NCI-H1417 treated with DMSO at 0.1 percent for 48 hours (cell line): Measurements from ENCODE around the gene MIAT.
"Not testable (repeated sequence)": the region's sequence is repeated elsewhere in the genome, so short reads cannot be mapped to it uniquely, and the experiment has no call there.

ENCODE experiments used
- DNase-seq: peaks from one replicate; lab custom pipeline; 2025; lab: John Stamatoyannopoulos, UW

MIAT gene

DNA sequence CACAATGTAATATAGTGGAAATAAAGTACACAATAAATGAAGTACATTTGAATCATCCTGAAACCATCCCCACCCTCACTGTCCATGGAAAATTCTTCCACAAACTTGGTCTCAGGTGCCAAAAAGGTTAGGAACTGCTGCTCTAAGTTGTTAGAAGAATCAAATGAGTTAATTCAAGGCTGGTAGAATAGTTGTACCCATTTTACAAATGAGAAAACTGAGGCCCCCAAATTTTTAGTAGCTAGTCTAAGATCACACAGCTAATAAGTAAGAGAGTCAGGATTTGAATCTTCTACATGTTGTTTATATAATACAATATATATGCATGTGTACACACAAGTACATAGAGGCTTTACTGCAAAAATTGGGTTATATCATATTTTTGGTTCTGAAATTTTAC, 43.1 kb downstream of the MIAT start:
- DNase-seq, result no peak

DNA sequence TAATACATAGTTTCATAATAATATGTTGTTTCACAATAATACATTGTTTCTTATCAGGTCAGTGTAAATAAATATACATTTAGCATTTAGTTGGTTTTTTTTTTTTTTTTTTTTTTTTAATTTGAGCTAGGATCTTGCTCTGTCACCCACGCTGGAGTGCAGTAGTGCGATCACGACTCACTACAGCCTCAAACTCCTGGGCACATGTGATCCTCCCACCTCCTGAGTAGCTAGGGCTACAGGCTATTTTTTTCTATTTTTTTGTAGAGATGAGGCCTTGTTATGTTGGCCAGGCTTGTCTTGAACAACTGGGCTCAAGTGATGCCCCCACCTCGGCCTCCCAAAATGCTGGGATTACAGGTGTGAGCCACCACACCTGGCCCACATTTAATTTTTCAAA, 43.5 kb downstream of the MIAT start:
- no peak for DNase-seq

DNA sequence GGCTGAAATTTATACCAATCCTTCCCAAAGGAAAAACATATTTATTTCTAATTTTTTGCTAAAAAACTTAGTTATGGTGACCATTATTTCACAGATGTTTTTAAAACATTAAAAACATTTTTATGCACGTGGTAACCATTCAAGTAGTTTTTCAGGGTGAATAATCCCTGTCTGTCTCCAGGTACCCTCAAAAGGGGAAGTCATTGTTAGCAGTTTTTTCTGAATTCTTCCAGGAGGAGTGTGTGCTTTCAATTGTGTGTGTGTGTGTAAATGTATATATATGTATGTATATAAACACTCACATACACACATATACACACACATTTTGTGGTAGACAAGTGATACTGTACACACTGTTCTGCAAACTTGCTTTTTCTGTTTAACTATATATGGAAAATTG, 43.9 kb downstream of the MIAT start:
- no peak for DNase-seq

DNA sequence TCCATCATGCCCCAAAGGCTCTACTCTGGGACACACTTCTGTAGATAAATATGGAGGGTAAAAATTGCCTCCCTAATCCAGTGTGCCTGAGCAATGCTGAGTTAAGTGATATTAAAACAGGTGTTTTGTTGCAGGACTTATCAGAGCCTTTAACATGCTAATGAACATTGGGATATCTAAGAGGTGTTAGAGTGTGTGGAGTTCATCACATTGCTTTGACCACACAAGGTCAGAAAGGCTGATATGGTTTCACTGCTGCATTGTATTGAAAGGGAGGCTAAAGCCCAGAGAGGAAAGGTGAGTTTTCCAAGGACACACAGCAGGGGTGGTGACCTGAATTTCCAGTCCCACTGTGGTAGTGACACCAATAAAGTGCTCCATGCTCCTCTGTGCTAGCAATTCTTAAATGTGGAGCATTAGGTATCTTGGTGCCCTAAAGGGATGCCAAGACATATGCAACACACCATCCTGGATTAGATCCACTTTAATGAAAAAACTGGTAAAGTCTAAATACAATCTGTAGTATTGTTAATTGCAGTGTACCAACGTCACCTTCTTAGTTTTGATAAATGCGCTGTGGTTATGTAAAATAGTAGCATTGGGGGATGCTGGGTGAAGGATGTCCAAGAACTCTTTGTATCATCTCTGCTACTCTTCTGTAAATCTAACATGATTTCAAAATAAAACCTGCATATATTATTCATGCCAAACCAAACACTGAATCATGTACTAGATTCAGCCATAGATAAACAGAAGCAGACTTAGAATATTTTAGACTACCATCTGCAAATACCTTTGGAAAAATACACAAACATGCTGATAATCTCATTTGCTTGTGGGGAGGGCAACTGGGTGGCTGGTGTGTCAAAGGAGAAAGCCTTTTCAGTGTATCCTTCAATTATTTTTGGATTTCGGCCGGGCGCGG, 45.8 kb downstream of the MIAT start:
- DNase-seq, result no peak

DNA sequence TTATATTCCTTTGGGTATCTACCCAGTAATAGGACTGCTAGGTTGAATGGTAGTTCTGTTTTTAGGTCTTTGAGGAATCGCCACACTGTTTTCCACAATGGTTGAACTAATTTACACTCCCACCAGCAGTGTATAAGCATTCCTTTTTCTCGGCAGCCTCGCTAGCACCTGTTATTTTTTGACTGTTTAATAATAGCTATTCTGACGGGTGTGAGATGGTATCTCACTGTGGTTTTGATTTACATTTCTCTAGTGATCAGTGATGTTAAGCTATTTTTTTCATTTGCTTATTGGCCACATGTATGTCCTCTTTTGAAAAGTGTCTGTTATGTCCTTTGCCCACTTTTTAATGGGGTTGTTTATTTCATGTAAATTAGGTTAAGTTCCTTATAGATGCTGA, 48.0 kb downstream of the MIAT start:
- DNase-seq, result not testable (repeated sequence)

DNA sequence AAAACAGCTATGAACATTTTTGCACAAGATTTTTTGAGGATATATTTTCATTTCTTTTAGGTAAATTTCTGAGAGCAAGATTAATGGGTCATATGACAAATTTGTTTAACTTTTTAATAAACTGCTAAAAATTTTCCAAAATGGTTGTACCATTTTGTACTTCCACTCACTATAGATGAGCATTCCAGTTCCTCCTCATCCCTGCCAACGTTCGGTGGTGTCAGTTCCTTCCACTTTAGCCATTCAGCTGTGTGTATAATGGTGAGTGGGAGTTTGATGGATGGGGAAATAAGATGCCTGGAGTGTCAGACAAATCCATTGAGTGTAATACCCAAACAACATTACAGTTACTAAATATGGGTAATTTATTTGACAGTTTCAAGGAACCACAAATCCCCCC, 49.7 kb downstream of the MIAT start:
- DNase-seq, result no peak

DNA sequence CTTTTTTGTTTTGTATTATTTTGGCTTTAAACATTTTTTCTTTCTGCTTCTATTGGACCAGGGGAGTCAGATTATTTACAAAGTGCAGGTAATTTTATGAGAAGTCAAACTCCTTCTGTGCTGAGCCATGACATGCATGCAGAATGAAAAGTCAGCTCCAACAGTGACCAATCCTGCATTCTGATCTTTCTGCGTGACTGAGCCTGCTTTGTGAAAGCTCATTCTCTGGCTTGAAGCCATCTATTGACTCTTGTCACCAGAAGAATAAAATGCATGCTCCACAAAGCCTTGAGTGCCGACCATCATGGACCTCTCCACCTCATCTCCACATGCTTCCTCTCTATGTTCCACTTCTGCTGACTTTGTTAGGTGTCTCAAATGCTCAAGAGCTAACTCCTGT, 50.2 kb downstream of the MIAT start:
- no peak for DNase-seq

DNA sequence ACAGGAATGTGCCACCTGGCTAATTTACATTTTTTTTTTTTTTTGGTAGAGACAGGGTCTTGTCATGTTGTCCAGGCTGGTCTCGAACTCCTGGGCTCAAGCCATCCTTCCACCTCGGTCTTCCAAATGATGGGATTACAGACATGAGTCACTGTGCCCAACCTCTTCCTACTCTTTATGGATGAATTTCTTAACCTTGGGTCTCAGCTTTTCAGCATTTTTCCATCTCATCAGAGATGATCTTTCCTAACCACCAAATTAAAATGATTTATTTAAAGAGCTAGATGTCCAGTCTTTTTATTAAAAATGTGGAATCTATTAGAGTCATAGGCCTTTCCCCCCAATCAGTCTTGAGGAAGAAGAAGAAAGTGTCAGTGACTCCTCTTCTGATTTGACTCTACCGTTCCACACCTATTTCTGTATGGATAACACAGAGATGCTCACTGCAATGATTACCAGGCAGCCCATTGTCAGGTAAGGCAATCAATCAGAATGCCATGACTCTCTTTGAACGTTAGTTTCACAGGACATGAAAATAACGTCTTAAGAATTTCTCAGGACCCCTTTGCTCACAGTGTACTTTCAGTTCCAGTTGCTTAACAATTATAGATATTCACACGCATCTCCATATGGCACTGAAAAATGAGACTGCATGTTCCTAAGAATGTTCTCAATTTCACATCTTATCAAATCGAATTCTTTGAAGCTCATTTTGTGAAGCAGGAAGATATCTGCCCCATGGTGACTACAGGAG, 51.0 kb downstream of the MIAT start:
- no peak for DNase-seq

DNA sequence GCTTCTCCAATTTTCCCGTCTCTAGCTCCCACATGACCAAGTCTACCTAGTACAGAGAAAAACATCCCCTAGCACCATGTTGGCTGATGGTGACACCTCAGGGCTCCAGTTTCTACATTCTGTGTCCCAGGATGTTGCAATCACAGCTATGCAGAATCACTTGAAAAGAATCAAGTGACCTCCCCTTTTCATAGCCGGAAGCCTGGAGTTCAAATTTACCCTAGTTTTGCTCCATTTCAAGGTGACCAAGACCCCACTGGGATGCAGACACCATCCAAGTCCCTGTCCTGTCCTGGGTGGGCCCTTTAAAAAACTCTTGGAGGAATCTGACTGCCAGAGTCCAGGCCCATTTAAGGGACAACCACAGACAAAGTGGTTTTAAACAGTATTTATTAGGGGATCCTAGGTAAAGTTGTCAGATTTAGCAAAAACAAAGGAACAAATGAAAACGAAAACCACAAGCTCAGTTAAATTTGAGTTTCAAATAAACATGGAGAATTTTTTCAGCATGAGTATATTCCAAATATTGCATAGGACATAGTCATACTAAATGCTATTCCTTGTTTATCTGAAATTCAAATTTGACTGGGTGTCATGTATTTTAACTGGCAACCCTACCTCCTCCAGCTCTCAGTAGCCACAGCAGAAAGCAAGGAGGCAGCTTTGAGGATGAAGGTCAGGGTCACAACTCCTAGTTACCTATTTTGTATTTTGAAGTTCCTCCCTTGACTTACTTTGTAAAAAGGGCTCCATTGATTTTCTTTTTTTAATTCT, 52.4 kb downstream of the MIAT start:
- DNase-seq, result no peak

DNA sequence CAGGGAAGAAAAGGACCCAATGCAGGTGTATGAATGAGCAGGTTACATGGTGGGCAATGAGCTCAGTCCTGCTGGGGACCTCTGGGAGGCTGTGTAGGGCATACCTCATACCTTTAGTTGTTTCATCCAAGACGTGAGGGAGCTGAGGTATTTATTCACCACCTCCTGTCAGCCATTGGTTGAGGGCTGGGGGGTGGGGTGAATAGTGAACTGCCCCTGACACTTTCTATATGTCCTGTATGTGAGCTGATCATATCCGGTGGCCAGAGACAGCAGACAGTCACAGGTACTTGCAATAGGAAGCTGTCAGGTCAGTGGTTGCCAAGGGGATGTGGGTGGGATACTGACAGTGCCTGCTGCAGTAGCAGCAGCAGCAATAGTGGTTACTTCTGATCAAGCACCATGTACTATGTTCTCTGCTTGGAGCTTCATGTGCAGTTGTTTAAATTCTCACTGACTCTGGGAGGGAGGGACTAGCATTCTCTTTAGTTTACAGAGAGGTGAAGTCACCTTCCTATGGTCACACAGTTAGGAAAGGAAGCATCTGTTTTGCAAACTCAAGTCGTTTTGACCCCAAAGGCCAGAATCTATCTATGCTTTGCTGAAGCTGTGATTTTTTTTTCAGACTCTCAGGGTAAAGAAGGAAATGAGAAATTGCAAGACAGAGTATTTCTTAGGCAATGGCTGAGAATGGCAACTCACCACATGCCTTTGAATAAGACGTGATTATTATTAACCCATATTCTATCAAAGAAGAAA, 54.0 kb downstream of the MIAT start:
- DNase-seq, result no peak

DNA sequence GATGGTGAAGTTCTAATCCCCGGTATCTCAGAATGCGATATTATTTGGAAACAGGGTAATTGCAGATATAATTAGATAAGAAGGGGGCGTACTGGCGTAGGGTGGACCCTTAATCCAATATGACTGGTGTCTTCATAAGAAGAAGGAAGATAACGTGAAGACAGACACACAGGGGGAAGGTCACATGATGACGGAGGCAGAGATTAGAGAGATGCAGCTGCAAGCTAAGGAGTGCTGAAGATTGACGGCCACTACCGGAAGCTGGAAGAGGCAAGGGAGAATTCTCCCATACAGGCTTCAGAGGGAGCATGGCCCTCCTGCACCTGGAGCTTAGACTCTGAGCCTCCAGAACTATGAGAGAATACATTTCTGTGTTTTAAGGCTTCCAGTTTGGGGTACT, 54.8 kb downstream of the MIAT start:
- DNase-seq, result no peak

DNA sequence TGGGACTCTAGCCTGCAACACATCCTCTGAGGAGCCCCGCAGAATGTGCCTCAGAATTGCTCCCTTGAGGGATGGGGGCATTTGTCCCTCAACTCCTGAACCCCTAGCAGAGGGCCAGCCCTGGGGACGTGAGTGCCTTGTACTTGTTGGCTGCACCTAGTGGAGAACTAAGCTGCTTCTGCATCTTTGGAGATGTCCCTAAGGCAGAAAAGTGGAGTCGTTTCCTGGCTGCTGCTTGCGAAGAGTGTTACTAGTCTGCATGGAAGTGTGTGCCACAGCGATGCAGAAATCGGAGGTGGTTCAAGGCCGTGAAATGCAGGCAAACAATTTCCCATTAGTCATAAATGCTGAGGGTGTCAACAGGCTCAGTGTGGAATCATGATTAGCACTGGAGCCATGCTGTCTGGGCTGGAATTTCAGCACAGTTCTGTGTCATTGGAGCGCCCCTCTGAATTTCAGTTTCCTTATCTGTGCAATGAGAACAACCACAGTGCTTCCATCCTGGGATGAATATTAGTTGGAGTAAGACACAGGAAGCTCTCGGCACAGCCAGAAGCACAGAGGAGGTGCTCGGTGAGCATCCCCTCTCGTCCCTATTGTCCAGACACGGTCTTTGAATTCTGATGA, 56.5 kb downstream of the MIAT start:
- no peak for DNase-seq

DNA sequence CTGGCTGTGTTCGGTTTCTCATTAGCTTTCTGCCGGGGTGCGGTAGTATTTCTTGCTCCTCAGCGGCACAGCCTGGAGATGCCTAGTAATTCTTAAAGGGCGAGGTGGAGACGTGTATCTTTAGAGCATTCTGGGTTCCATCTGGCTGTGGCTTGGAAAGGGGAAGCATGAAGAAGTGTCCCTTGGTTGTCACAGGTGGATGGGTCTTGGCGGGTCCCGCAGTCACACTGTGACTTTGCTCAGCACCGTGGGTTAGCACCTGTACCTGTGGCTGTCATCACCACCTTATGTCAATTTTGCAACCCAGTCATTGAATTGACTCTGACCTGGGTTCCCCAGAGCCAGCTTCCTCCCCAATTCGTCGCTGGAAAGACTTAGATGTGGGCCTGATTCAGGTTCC, 57.6 kb downstream of the MIAT start:
- no peak for DNase-seq

DNA sequence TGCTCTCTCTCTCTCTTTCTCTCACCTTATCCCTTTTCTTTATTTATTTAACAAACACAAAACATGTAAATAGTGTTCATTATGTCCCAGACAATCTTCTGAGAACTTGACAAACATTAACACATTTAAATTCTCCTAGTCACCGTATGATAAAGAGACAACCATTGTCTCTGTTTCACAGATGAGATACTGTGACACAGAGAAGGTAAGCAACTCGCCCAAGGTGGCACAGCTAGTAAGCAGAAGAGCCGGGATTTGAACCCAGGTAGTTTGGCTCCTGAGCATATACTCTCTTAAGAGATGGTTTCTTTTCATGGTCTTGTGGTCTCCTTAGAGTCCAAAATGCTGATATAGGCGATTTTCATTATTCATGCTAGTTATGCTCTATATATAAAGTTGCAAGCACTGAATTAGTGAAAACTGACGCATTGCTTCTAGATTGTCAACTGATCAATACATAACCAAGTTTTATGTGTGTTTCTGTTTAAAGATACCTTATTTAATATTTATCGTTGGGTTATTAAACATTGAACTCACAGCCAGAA, 58.1 kb downstream of the MIAT start:
- DNase-seq, result no peak

DNA sequence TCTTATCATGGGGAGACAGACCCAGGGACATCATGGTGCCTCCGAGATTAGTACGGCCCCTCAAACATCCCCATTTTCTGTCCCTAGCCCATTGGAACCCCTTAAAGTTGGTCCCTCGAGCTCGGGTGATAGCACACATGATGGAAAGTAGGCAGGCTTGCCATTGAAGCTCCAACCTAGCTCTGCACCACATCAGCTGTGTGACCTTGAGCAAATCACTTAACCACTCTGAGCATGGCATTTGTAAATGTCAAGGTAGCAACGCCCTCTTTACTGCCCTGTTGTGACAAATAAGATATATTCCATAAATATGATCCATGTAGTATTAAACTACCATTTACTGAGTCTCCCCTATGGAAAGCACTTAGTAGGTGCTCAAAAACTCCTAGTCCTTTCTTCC, 61.1 kb downstream of the MIAT start:
- DNase-seq, result no peak

DNA sequence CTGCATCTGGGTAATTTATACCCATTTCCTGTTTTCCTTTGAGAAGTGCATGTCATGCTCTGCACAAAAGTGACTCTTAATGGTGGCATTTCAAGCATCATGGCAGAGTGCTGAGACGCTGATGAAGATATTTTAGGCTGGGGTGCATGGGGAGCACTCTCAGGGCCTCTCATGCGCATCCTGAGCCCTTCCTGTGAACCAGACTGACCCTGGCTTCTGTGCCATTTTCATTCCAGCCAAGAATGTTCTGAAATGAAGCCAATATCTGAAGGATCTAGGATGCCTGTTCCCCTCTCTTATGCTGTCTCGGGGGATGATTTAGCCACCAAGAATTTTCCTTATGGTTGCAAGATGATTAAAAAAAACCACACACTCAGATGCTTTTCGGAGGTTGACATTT, 61.5 kb downstream of the MIAT start:
- no peak for DNase-seq

DNA sequence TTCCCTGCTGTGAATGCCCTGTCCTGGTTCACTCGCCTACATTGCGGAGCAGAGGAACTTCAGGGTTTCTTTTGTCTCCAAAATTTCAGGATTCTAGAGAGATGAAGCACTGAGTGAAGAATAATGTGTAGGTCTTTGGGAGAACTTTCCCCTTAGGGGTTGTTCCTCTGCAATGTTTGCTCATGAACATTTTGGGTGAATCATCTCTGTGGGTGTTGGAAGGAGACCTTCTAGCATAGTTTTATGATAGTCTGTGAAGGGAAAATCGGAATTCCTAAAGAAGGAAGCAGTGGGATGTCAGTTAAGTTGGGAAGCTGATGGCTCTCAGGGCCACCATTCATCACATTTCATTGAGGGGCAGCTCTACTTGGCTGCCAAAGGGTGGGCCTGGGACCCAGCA, 64.8 kb downstream of the MIAT start:
- no peak for DNase-seq

DNA sequence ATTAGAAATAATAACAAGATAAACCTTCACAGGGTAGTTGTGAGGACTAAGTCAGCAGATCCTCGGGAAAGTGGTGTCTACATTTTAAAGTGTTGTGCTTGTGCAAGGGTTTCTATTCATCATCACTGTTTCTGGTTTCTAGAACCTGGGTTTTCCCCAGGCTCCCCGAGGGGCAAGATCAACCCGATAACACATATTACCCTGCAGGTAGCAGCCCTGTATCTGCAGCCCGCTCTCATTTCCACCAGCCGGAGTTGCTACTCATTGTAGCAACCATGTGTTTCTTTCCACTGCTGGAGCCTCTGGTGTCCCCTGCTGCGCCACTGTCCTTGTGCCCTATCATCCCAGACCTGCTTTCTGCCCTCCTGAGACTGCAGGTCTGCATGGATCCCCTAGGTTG, 67.0 kb downstream of the MIAT start:
- no peak for DNase-seq

DNA sequence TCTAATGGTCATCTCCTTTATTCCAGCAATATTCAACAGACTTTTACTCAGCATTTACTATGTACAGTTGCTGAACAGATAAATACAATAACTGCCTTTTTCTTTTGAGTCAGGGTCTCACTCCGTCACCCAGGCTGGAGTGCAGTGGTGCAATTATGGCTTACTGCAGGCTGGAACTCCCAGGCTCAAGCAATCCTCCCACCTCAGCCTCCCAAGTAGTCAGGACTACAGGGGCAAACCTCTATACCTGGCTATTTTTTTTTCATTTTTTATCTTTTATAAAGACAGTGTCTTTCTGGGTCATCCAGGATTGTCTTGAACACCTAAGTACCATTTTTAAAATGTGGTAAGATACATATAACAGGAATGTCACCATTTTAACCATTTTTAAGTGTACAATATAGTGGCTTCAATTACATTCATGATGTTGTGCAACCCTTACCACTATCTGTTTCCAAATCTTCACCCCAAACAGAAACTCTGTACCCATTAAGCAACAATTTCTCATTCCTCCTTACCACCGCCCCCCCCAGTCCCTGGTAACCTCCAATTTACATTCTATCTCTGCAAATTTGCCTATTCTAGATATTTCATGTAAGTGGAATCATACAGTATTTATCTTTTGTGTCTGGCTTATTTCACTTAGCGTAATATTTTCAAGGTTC, 67.8 kb downstream of the MIAT start:
- DNase-seq, result no peak
